GM12865 (cell line): ENCODE measurements around the gene MYG1.

Experiments
- DNase-seq: peaks from one replicate; pipeline ENCODE4 v3.0.0; 2010; ENCODE audit warnings: low read depth
- H3K4me3 ChIP-seq: 2 replicates; pipeline ENCODE4 v1.5.1; 2011; ENCODE audit warnings: mild to moderate bottlenecking, low read depth, low read length, control low read depth
- CTCF ChIP-seq: IDR thresholded peaks from 2 replicates; pipeline ENCODE4 v1.5.1; 2011; ENCODE audit warnings: low read length, control low read depth, low read depth, inconsistent platforms; ENCODE audit not compliant: insufficient read depth; ENCODE audit errors: missing control alignments

The MYG1 gene

GRCh38 chr12:53320352-53321195 lies 21.1 kb downstream of the MYG1 start:
- DNase-seq, result no peak
- no peak for TF ChIP-seq CTCF
- peak overlapping the region; percentile 73 for H3K4me3 ChIP-seq

GRCh38 chr12:53324113-53324778 lies 24.8 kb downstream of the MYG1 start:
- peak; percentile 77 for DNase-seq
- TF ChIP-seq CTCF, result no peak
- H3K4me3 ChIP-seq, result peak overlapping the region; percentile 81

GRCh38 chr12:53324779-53325510 lies 25.4 kb downstream of the MYG1 start:
- peak; percentile 66 for TF ChIP-seq CTCF

DNA sequence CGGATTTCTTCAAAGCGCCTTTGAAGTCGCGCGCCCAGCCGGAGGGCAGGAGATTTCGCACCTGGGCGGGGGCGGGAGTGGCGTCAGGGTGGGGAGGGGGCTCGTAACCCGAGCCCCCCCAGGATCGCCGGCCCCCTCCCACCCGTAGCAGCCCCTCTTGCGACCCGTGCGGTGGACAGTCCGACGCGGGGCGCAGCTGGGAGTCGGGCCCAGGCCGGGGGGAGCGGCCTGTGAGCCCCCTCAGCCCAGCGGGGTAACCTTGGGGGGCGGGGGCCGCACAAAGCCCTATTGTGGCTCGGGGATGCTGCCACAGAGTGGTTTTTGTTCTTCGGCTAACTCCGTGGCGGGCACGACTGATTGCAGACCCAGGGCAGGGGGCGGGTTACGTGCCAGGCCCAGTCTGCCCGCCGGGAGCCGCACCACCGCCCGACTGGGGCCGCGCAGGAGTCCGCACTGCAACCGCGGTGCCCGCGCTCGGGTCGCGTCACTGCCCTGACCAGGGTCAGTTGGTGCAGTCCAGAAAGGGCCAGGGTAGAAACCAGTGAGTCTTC lies 26.1 kb downstream of the MYG1 start:
- H3K4me3 ChIP-seq, result peak overlapping the region; percentile 81
- DNase-seq, result peak; percentile 18

More at GRCh38 chr12:53324779-53325510, 25.4 kb downstream of the MYG1 start:
- H3K4me3 ChIP-seq, result peak overlapping the region; percentile 81
- peak; percentile 95 for DNase-seq

GRCh38 chr12:53326460-53327185 lies 27.1 kb downstream of the MYG1 start:
- TF ChIP-seq CTCF, result no peak
- DNase-seq, result peak; percentile 27
- no peak overlapping the region for H3K4me3 ChIP-seq

More for the DNA sequence above, 26.1 kb downstream of the MYG1 start:
- no peak for TF ChIP-seq CTCF

- DNase-seq, result no peak
- peak; percentile 11 for TF ChIP-seq CTCF
Measured at GRCh38 chr12:53327435-53328042, 28.0 kb downstream of the MYG1 start.

More at GRCh38 chr12:53327435-53328042, 28.0 kb downstream of the MYG1 start:
- no peak overlapping the region for H3K4me3 ChIP-seq
